Esophagus squamous epithelium (tissue), 4 donors: ENCODE measurements around the gene SLC22A15.

Experiments
- CTCF ChIP-seq, 6 experiments: fragments of 450-650 bp in 4 of 6; fragments of 200-600 bp in 2 of 6; sonication (generic) in 2 of 6; IDR thresholded peaks; one replicate each; pipeline ENCODE4 v1.5.1; 2016 to 2019; ENCODE audit warnings: antibody characterized with exemption in 6 of 6, mild to moderate bottlenecking in 4 of 6, moderate library complexity in 4 of 6
- POLR2A ChIP-seq, 4 donors: fragments of 450-650 bp; IDR thresholded peaks; one replicate each; pipeline ENCODE4 v1.6.1; 2017; ENCODE audit warnings: antibody characterized with exemption in 4 of 4, mild to moderate bottlenecking in 4 of 4, moderate library complexity in 3 of 4

- TF ChIP-seq POLR2A (IDR thresholded peaks at IDR 0.05), result no peak
- no peak for TF ChIP-seq CTCF (IDR thresholded peaks at IDR 0.05)
These were observed 90.7 kb downstream of the SLC22A15 start for GRCh38 chr1:116066868-116067565.
